ENCODE results near the gene SNRPF. TPM values are rescaled to one million over a fixed set of nuclear protein-coding genes. Genes with fewer than 3 reads are reported as not detected.

The SNRPF gene
- total RNA-seq, 1 donor from 2014 or later, result 13.6 TPM

GRCh38 chr12:95882080-95882479 lies 23.3 kb downstream of the SNRPF start:
- no peaks in the 10 kb centered on the region for H3K27me3 ChIP-seq (ENCODE audit: control insufficient read depth, insufficient read depth, low read length)
- no peak for DNase-seq (ENCODE audit: low read depth)
- no peak for TF ChIP-seq CTCF (IDR thresholded peaks at IDR 0.05; ENCODE audit: insufficient read depth, low read length, poor library complexity, severe bottlenecking)

GRCh38 chr12:95882873-95883272 lies 24.1 kb downstream of the SNRPF start:
- no peaks in the 10 kb centered on the region for H3K27me3 ChIP-seq (ENCODE audit: control insufficient read depth, insufficient read depth, low read length)
- TF ChIP-seq CTCF (IDR thresholded peaks at IDR 0.05; ENCODE audit: insufficient read depth, low read length, poor library complexity, severe bottlenecking), result no peak
- no peaks in the 10 kb centered on the region for H3K36me3 ChIP-seq (ENCODE audit: control insufficient read depth, insufficient read depth, low read length)
- H3K4me3 ChIP-seq (ENCODE audit: low read depth, low read length), result no peak overlapping the region
- DNase-seq (ENCODE audit: low read depth), result no peak

More at GRCh38 chr12:95882080-95882479, 23.3 kb downstream of the SNRPF start:
- Histone ChIP-seq H3K4me3 (ENCODE audit: low read depth, low read length) (no peak overlapping the region), H3K36me3 (ENCODE audit: control insufficient read depth, insufficient read depth, low read length) (no peaks in the 10 kb centered on the region)

DNA sequence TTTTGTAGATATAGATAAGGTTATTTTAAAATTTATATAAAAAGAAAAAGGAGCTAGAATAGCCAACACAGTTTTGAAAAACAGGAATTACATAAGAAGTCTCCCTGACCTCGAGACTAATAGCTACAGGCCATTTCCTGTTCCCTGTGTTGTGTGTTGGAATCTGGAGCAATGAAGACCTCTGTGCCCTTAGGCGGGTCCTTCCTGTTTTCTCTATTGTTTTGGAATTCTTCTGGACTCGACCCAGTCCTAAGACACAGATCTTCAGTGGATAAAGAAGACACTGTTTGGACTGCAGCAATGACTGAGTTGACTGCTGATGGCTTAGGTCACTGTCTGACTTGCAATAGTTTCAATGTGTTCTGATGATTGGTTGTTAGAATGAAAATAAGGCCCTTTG lies 26.2 kb downstream of the SNRPF start:
- TF ChIP-seq CTCF (IDR thresholded peaks at IDR 0.05; ENCODE audit: insufficient read depth, low read length, poor library complexity, severe bottlenecking), result no peak
- no peaks in the 10 kb centered on the region for H3K36me3 ChIP-seq (ENCODE audit: control insufficient read depth, insufficient read depth, low read length)
- no peak for DNase-seq (ENCODE audit: low read depth)
- no peak overlapping the region for H3K4me3 ChIP-seq (ENCODE audit: low read depth, low read length)
- H3K27me3 ChIP-seq (ENCODE audit: control insufficient read depth, insufficient read depth, low read length), result no peaks in the 10 kb centered on the region

DNA sequence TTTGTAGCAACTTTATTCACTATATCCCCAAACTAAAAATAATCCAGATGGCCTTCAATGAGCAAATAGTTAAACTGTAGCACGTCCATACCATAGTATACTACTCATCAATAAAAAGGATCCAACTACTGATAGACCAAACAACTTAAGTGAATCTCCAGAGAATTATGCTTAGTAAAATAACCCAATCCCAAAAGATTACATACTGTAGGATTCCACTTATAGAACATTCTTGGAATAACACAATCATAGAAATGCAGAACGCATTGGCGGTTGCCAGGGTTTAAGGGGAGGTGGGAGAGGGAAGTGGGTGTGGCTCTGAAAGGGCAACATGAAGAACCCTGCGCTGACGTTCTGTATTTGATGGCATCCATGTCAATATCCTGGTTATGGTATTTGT lies 28.6 kb downstream of the SNRPF start:
- Histone ChIP-seq H3K27me3 (ENCODE audit: control insufficient read depth, insufficient read depth, low read length) (no peaks in the 10 kb centered on the region), H3K4me3 (ENCODE audit: low read depth, low read length) (no peak overlapping the region), H3K36me3 (ENCODE audit: control insufficient read depth, insufficient read depth, low read length) (no peaks in the 10 kb centered on the region)
- no peak for DNase-seq (ENCODE audit: low read depth)
- no peak for TF ChIP-seq CTCF (IDR thresholded peaks at IDR 0.05; ENCODE audit: insufficient read depth, low read length, poor library complexity, severe bottlenecking)

GRCh38 chr12:95890958-95891357 lies 32.2 kb downstream of the SNRPF start:
- no peaks in the 10 kb centered on the region for H3K36me3 ChIP-seq (ENCODE audit: control insufficient read depth, insufficient read depth, low read length)
- DNase-seq (ENCODE audit: low read depth), result no peak
- no peak overlapping the region for H3K4me3 ChIP-seq (ENCODE audit: low read depth, low read length)
- TF ChIP-seq CTCF (IDR thresholded peaks at IDR 0.05; ENCODE audit: insufficient read depth, low read length, poor library complexity, severe bottlenecking), result no peak
- H3K27me3 ChIP-seq (ENCODE audit: control insufficient read depth, insufficient read depth, low read length), result no peaks in the 10 kb centered on the region

DNA sequence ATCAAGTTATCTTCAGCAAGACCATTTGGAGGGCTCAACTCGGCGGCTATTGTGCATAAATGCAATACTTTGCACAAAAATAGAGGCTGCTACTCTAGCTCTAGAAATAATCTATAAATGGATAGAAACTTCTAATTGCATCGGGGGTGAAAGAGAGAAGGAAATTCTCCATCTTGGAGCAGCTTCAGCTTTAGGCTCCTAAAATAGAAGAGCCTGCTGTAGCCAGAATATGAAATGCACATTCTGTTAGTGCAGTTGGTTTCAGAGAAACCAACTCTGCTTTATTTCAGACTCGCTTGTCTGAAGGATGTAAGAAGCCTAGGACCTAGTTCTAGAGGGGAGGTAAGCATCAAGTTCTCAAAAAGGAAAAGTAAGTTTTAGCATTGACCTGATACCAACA lies 38.1 kb downstream of the SNRPF start:
- Histone ChIP-seq H3K27me3 (ENCODE audit: control insufficient read depth, insufficient read depth, low read length) (no peaks in the 10 kb centered on the region), H3K4me3 (ENCODE audit: low read depth, low read length) (no peak overlapping the region), H3K36me3 (ENCODE audit: control insufficient read depth, insufficient read depth, low read length) (no peaks in the 10 kb centered on the region)
- no peak for DNase-seq (ENCODE audit: low read depth)
- TF ChIP-seq CTCF (IDR thresholded peaks at IDR 0.05; ENCODE audit: insufficient read depth, low read length, poor library complexity, severe bottlenecking), result no peak

All from kidney epithelial cell (primary cell).